ENCODE data around the gene DENND10.
"Not testable (repeated sequence)": the region's sequence is repeated elsewhere in the genome, so short reads cannot be mapped to it uniquely, and the experiment has no call there.

DENND10 gene

DNA sequence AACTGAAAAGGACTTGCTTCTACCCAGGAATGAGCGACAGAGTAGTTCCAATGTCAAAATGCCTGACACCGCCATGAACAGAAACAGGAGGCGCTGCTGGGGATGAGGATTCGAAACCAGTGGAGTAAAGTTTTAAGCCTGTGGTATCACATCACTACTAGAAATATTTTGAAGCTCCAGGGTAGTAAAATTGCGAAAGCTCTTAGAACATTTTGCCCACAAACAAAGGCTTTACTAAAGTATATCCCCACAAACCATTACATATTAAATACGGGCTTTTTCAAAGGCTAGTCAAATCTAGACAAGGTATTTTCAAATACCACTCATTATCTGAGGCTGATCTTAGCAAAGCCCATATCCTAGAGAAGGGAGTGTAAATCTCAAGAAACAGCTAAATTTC lies 72.3 kb downstream of the DENND10 start:
- DNase-seq: no peak

- peak; percentile 27 for DNase-seq
These were observed 73.9 kb downstream of the DENND10 start for GRCh38 chr10:119177708-119178371.

DNA sequence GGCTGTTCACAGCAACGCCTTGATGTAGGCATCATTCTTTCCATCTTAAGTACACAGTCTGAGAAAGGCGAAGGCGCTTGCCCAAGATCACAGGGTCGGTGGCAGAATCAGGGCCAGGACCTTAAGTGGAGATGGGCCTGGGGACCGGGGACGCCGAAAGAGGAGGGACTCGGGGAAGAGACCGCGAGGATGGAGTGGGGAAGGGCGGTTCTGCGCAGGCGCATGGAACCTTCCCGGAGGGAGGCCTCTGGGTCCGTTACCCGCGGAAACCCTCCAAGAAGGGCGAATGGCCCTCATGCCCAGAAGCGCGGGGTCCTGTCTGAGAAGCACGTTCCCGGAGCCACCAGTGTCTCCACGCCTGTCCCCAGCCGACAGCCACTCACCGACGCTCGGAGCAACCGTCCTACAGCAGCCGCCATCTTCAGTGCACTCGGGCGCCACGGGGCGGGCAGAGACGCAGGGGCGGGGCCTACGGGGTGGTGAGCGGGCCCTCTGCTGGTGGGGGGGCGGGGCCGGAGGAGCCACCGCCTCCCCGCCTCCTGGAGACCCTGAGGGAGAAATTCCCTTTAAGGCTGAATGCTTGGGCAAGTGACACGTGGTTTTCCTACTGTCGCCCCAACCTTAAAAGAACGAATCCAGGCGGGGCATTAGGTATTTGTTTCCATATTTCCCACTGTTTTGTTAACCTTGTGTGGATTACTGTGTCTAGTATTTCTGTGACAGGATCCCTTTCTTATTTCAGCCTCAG lies 74.6 kb downstream of the DENND10 start, which contains the start of gene PRDX3:
TSS of gene PRDX3 (minus strand) at position 441 of the 748 bp plus-strand sequence. CDS start at position 419, 22 bp downstream.
- peak; percentile 95 for DNase-seq

GRCh38 chr10:119180850-119181400 lies 77.0 kb downstream of the DENND10 start:
- DNase-seq: not testable (repeated sequence)

GRCh38 chr10:119183664-119184412 lies 79.9 kb downstream of the DENND10 start:
- no peak for DNase-seq

All from activated CD8-positive, alpha-beta memory T cell treated with anti-CD3 and anti-CD28 coated beads, Interleukin-2, amount 50 U/mL, for 4 hours (primary cell).